ENCODE results near the gene MVK. TPM values are rescaled to one million over a fixed set of nuclear protein-coding genes. Genes with fewer than 3 reads are reported as not detected.

Gene MVK
- total RNA-seq, 1 experiment from 2014 or later, result 28.9 TPM

GRCh38 chr12:109572506-109572845 is 1.1 kb upstream of the MVK start:
- no peaks in the 10 kb centered on the region; the same call in 1 of the 2 replicates for H3K4me1 ChIP-seq
- no peak for DNase-seq
- peaks cover 48% of the 10 kb centered on the region for H3K36me3 Mint-ChIP-seq (ENCODE audit: insufficient read depth, unreplicated experiment)
- no peaks in the 10 kb centered on the region for H3K4me1 Mint-ChIP-seq (ENCODE audit: low read depth, unreplicated experiment)
- H3K4me3 ChIP-seq (ENCODE audit: low read depth, low read length), result peak overlapping the region; percentile 59
- peak overlapping the region; percentile 96 for H3K27ac Mint-ChIP-seq (ENCODE audit: unreplicated experiment)
- intact Hi-C loops (cut with micrococcal nuclease; ENCODE audit: unreplicated experiment), result loop anchor here (2.0 to 5.0 kb wide), 2 partner anchors 54 to 1170 kb away; partner anchors contain the start of gene PPP1CC
- peak overlapping the region; percentile 81 for H3K4me3 Mint-ChIP-seq (ENCODE audit: unreplicated experiment)
- no TSS peak for BruUV-seq (replicated peaks)
- no peak for TF ChIP-seq CTCF (IDR thresholded peaks at IDR 0.05; ENCODE audit: insufficient read depth in 1 of 2, low read depth in 1 of 2, low read length in 1 of 2, severe bottlenecking in 1 of 2, unreplicated experiment in 1 of 2)
- no peaks in the 10 kb centered on the region for H3K27me3 Mint-ChIP-seq (ENCODE audit: insufficient read depth, unreplicated experiment)
- POLR2A ChIA-PET, result interaction anchor here (0.6 kb wide), 1 partner anchor 11 kb away, joined by 4 read pairs; no protein-coding TSS in a partner anchor
- H3K9me3 Mint-ChIP-seq (ENCODE audit: unreplicated experiment), result no peaks in the 10 kb centered on the region
- CTCF ChIA-PET, result interaction anchor here (1.8 kb wide), 1 partner anchor 25 kb away, joined by 14 read pairs; no protein-coding TSS in a partner anchor
- no peaks in the 10 kb centered on the region for H3K27me3 ChIP-seq (replicated peaks; ENCODE audit: control insufficient read depth, insufficient read depth, low read length)
- no peaks in the 10 kb centered on the region; the same call in 1 of the 2 replicates for H3K36me3 ChIP-seq (ENCODE audit: control insufficient read depth, insufficient read depth, low read length)
- H3K9me3 ChIP-seq, result no peaks in the 10 kb centered on the region

DNA sequence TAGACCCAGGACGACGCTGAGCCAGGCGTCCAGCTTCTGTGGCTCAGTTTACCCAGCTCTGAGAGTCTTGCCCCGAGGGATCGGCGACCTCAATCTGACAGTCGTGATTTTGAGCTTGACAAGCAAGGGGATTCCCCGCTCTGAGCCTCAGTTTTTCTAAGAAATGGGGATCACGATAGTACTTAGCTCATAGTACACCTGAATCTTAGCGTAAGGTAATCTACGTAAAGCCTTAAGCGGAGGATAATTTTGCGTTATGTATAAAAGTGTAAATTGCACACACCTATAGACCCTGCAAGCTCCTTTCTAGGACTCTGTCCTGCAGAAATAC is 285 bp downstream of the MVK start:
- H3K27ac Mint-ChIP-seq (ENCODE audit: unreplicated experiment), result peak overlapping the region; percentile 96
- H3K9me3 Mint-ChIP-seq (ENCODE audit: unreplicated experiment), result no peaks in the 10 kb centered on the region
- no peaks in the 10 kb centered on the region for H3K27me3 ChIP-seq (replicated peaks; ENCODE audit: control insufficient read depth, insufficient read depth, low read length)
- no peaks in the 10 kb centered on the region; the same call in 1 of the 2 replicates for H3K36me3 ChIP-seq (ENCODE audit: control insufficient read depth, insufficient read depth, low read length)
- DNase-seq, result no peak
- TF ChIP-seq CTCF (IDR thresholded peaks at IDR 0.05; ENCODE audit: insufficient read depth in 1 of 2, low read depth in 1 of 2, low read length in 1 of 2, severe bottlenecking in 1 of 2, unreplicated experiment in 1 of 2), result no peak
- H3K27me3 Mint-ChIP-seq (ENCODE audit: insufficient read depth, unreplicated experiment), result no peaks in the 10 kb centered on the region
- H3K4me1 Mint-ChIP-seq (ENCODE audit: low read depth, unreplicated experiment), result no peaks in the 10 kb centered on the region
- H3K4me3 Mint-ChIP-seq (ENCODE audit: unreplicated experiment), result peak overlapping the region; percentile 81
- H3K4me1 ChIP-seq, result no peaks in the 10 kb centered on the region; the same call in 1 of the 2 replicates
- peak overlapping the region; percentile 65 for H3K4me3 ChIP-seq (ENCODE audit: low read depth, low read length)
- CTCF ChIA-PET, result interaction anchor here (1.0 to 1.8 kb wide), 4 partner anchors 9 to 201 kb away, joined by 3 to 14 read pairs (median 5); partner anchors contain the start of gene FAM222A
- POLR2A ChIA-PET, result interaction anchor here (0.8 to 1.1 kb wide), 6 partner anchors 20 to 166 kb away, joined by 3 to 4 read pairs (median 3); partner anchors contain the start of genes KCTD10 and UBE3B
- no TSS peak for BruUV-seq (replicated peaks)
- H3K9me3 ChIP-seq, result no peaks in the 10 kb centered on the region
- intact Hi-C loops (cut with micrococcal nuclease; ENCODE audit: unreplicated experiment), result loop anchor here (2.0 to 5.0 kb wide), 2 partner anchors 55 to 1168 kb away; partner anchors contain the start of gene PPP1CC
- peaks cover 39% of the 10 kb centered on the region for H3K36me3 Mint-ChIP-seq (ENCODE audit: insufficient read depth, unreplicated experiment)

- CTCF ChIA-PET, result no interaction called here
- Mint-ChIP-seq H3K27ac (ENCODE audit: unreplicated experiment) (no peak overlapping the region), H3K4me1 (ENCODE audit: low read depth, unreplicated experiment) (no peaks in the 10 kb centered on the region), H3K36me3 (ENCODE audit: insufficient read depth, unreplicated experiment) (peaks cover 28% of the 10 kb centered on the region), H3K27me3 (ENCODE audit: insufficient read depth, unreplicated experiment) (no peaks in the 10 kb centered on the region), H3K4me3 (ENCODE audit: unreplicated experiment) (no peak overlapping the region), H3K9me3 (ENCODE audit: unreplicated experiment) (no peaks in the 10 kb centered on the region)
- H3K9me3 ChIP-seq, result no peaks in the 10 kb centered on the region
- POLR2A ChIA-PET, result no interaction called here
- no peak for DNase-seq
- no peaks in the 10 kb centered on the region; the same call in 1 of the 2 replicates for H3K36me3 ChIP-seq (ENCODE audit: control insufficient read depth, insufficient read depth, low read length)
- no peaks in the 10 kb centered on the region; the same call in 1 of the 2 replicates for H3K4me1 ChIP-seq
- TF ChIP-seq CTCF (IDR thresholded peaks at IDR 0.05; ENCODE audit: insufficient read depth in 1 of 2, low read depth in 1 of 2, low read length in 1 of 2, severe bottlenecking in 1 of 2, unreplicated experiment in 1 of 2), result no peak
- H3K4me3 ChIP-seq (ENCODE audit: low read depth, low read length), result no peak overlapping the region
- intact Hi-C loops (cut with micrococcal nuclease; ENCODE audit: unreplicated experiment), result no loop called here
- no peaks in the 10 kb centered on the region for H3K27me3 ChIP-seq (replicated peaks; ENCODE audit: control insufficient read depth, insufficient read depth, low read length)
- no TSS peak for BruUV-seq (replicated peaks)
These were observed 2.1 kb downstream of the MVK start for GRCh38 chr12:109575683-109576082.

Data from Caco-2 (cell line).